Measurements from ENCODE around the gene TMCO4.
A peak's percentile ranks its signal among the peaks of the same experiment; 100 is the strongest.

The TMCO4 gene

DNA sequence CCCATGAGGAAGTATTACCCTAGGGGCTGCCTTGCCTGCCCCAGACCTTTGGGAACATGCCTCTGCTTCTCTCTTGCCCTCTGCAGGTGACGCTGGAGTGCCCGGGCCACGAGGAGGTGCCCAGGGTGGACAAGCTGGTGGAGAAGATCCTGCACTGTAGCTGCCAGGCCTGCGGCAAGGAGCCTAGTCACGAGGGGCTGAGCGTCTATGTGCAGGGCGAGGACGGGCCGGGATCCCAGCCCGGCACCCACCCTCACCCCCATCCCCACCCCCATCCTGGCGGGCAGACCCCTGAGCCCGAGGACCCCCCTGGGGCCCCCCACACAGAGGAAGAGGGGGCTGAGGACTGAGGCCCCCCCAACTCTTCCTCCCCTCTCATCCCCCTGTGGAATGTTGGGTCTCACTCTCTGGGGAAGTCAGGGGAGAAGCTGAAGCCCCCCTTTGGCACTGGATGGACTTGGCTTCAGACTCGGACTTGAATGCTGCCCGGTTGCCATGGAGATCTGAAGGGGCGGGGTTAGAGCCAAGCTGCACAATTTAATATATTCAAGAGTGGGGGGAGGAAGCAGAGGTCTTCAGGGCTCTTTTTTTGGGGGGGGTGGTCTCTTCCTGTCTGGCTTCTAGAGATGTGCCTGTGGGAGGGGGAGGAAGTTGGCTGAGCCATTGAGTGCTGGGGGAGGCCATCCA, 142.8 kb downstream of the TMCO4 start:
- Histone ChIP-seq H3K4me3 (ENCODE audit: severe bottlenecking) (no peak overlapping the region), H3K27me3 (ENCODE audit: insufficient read depth, poor library complexity, severe bottlenecking) (no peaks in the 10 kb centered on the region), H3K27ac (ENCODE audit: poor library complexity, severe bottlenecking) (no peak overlapping the region), H3K36me3 (ENCODE audit: low read depth) (peaks cover 7% of the 10 kb centered on the region; the same call in 1 of the 2 replicates), H3K9me3 (ENCODE audit: severe bottlenecking) (no peaks in the 10 kb centered on the region), H3K4me1 (ENCODE audit: insufficient read depth, poor library complexity, severe bottlenecking) (peaks cover 22% of the 10 kb centered on the region)
- TF ChIP-seq, protein P1, sequence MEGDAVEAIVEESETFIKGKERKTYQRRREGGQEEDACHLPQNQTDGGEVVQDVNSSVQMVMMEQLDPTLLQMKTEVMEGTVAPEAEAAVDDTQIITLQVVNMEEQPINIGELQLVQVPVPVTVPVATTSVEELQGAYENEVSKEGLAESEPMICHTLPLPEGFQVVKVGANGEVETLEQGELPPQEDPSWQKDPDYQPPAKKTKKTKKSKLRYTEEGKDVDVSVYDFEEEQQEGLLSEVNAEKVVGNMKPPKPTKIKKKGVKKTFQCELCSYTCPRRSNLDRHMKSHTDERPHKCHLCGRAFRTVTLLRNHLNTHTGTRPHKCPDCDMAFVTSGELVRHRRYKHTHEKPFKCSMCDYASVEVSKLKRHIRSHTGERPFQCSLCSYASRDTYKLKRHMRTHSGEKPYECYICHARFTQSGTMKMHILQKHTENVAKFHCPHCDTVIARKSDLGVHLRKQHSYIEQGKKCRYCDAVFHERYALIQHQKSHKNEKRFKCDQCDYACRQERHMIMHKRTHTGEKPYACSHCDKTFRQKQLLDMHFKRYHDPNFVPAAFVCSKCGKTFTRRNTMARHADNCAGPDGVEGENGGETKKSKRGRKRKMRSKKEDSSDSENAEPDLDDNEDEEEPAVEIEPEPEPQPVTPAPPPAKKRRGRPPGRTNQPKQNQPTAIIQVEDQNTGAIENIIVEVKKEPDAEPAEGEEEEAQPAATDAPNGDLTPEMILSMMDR (IDR thresholded peaks at IDR 0.05; ENCODE audit: poor library complexity, severe bottlenecking): no peak
- DNase-seq (ENCODE audit: low spot score) (no peak), ATAC-seq (ENCODE audit: low read depth) (no peak)

DNA sequence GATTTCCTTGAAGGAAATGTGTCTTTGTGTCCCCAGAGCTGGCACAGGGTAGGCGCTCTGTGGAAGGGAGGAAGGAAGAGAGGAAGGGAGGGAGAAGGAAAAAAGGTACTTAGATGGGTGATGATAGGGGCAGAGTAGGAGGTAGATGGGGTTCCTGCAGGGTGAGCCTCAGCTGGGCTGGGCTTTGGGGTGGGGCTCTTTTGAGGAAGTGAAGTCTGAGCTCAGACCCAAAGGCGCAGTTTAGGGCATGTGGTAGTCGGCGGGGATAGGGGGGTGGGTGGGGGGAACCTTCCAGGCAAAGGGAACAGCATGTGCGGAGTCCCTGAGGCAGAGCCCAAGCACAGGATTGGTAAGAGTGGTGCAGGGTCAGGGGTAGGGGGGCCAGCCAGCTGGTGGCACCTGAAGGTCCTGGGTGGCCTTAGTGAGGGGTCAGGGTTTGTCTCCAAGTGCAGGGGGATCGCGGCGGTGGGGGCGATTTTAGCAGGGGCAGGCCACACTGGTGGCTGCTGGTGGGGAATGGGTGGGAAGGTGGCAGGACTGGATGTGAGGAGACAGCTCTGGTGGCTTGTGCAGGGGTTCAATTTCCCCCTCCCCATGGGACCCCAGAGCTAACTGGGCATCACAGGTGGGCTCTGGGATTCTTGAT, 143.5 kb downstream of the TMCO4 start:
- H3K27me3 ChIP-seq (ENCODE audit: insufficient read depth, poor library complexity, severe bottlenecking): no peaks in the 10 kb centered on the region
- no peak for DNase-seq (ENCODE audit: low spot score)
- H3K9me3 ChIP-seq (ENCODE audit: severe bottlenecking): no peaks in the 10 kb centered on the region
- H3K4me3 ChIP-seq (ENCODE audit: severe bottlenecking): no peak overlapping the region
- H3K27ac ChIP-seq (ENCODE audit: poor library complexity, severe bottlenecking): no peak overlapping the region
- H3K36me3 ChIP-seq (ENCODE audit: low read depth): peaks cover 7% of the 10 kb centered on the region; the same call in 1 of the 2 replicates
- no peak for ATAC-seq (ENCODE audit: low read depth)
- H3K4me1 ChIP-seq (ENCODE audit: insufficient read depth, poor library complexity, severe bottlenecking): peaks cover 25% of the 10 kb centered on the region
- TF ChIP-seq, protein P1 (IDR thresholded peaks at IDR 0.05; ENCODE audit: poor library complexity, severe bottlenecking): no peak

DNA sequence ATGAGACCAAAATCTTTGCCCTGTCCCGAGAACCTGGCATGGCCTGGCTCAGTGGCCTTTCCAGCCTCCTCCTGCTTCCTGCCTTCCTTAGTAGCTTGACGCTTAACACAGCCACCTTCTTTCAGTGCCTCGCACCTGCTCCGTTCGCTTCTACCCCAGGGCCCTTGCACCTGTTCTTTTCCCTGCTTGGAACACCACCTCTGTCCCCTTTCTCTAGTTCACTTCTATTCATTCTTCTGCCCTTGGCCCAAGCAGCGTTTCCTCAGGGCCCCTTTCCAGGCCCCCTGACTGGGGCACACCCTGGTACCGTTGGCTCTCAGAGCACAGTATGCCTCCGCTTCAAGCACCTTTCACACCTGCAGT, 144.0 kb downstream of the TMCO4 start:
- Histone ChIP-seq H3K36me3 (ENCODE audit: low read depth) (peaks cover 7% of the 10 kb centered on the region; the same call in 1 of the 2 replicates), H3K27me3 (ENCODE audit: insufficient read depth, poor library complexity, severe bottlenecking) (no peaks in the 10 kb centered on the region), H3K9me3 (ENCODE audit: severe bottlenecking) (no peaks in the 10 kb centered on the region), H3K4me1 (ENCODE audit: insufficient read depth, poor library complexity, severe bottlenecking) (peaks cover 28% of the 10 kb centered on the region), H3K4me3 (ENCODE audit: severe bottlenecking) (no peak overlapping the region), H3K27ac (ENCODE audit: poor library complexity, severe bottlenecking) (no peak overlapping the region)
- TF ChIP-seq, protein P1 (IDR thresholded peaks at IDR 0.05; ENCODE audit: poor library complexity, severe bottlenecking): no peak
- no peak for ATAC-seq (ENCODE audit: low read depth)
- no peak for DNase-seq (ENCODE audit: low spot score)

DNA sequence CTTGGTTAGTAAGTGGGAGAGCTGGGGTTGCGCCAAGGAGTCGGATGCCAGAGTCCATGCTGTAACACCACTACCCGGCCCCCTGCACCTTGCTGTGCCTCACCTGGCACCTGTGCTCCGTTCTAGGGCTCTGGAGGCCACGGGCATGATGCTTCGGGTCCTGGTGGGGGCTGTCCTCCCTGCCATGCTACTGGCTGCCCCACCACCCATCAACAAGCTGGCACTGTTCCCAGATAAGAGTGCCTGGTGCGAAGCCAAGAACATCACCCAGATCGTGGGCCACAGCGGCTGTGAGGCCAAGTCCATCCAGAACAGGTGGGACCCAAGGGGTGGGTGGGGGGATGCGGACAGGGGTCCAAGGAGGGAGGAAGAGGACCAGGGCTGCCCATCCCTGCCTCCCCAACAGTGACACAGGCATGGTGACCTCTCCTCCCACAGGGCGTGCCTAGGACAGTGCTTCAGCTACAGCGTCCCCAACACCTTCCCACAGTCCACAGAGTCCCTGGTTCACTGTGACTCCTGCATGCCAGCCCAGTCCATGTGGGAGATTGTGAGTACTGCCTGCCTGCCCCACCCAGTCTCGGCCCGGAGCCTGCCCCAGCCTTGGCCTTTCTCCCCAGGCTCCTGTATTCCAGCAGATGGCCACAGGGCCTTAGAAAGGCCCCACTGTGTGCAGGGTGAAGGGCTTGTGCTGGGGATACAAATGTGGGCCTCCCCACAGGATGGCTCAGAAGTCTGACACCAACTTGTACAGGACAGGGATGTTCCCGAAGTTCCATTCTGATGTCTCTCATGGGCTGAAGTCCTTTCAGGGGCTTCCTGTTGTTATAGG, 144.6 kb downstream of the TMCO4 start:
- DNase-seq (ENCODE audit: low spot score): no peak
- Histone ChIP-seq H3K4me1 (ENCODE audit: insufficient read depth, poor library complexity, severe bottlenecking) (peaks cover 29% of the 10 kb centered on the region), H3K27ac (ENCODE audit: poor library complexity, severe bottlenecking) (peak overlapping the region; percentile 80), H3K4me3 (ENCODE audit: severe bottlenecking) (no peak overlapping the region), H3K27me3 (ENCODE audit: insufficient read depth, poor library complexity, severe bottlenecking) (no peaks in the 10 kb centered on the region), H3K9me3 (ENCODE audit: severe bottlenecking) (no peaks in the 10 kb centered on the region), H3K36me3 (ENCODE audit: low read depth) (peaks cover 7% of the 10 kb centered on the region; the same call in 1 of the 2 replicates)
- no peak for ATAC-seq (ENCODE audit: low read depth)
- TF ChIP-seq, protein P1 (IDR thresholded peaks at IDR 0.05; ENCODE audit: poor library complexity, severe bottlenecking): no peak

All from RWPE2 (cell line).